RPMI7951 (cell line): ENCODE measurements around the gene TRIP12. TPM values are rescaled to one million over a fixed set of nuclear protein-coding genes. Genes with fewer than 3 reads are reported as not detected.

Experiments
- DNase-seq: peaks from one replicate; pipeline ENCODE4 v3.0.0-alpha.2; 2012; ENCODE audit warnings: low read depth
- total RNA-seq: library from RNA; depleted of rRNA; stranded (reverse); fragments of >200 nt; shearing (Covaris generic); gene quantifications from 2 replicates; pipeline ENCODE4 v1.2.3, GENCODE V29; 2014; rRNA removed

The TRIP12 gene
- total RNA-seq, 1 experiment from 2014 or later: 105 TPM

- peak; percentile 63 for DNase-seq
Observed at GRCh38 chr2:229715895-229716507, 205.8 kb downstream of the TRIP12 start.

GRCh38 chr2:229714736-229715541 is 206.9 kb downstream of the TRIP12 start:
- peak; percentile 80 for DNase-seq

- DNase-seq: peak; percentile 59
Observed at GRCh38 chr2:229714080-229714735, 207.6 kb downstream of the TRIP12 start, which contains the start of gene DNER. TSS of gene DNER (minus strand) at chr2:229714555. CDS start at chr2:229714423, 132 bp downstream.

Other genes starting within 250 kb of the TRIP12 start
- gene DNER, start 207.5 kb downstream of the TRIP12 start, total RNA-seq: 109 and 126 TPM in 2 replicates
- gene FBXO36, start 494 bp upstream of the TRIP12 start, total RNA-seq: 5.2 and 6.4 TPM in 2 replicates
- not detected in 2 replicates for gene SLC16A14, start 146.9 kb upstream of the TRIP12 start, total RNA-seq